Brain pericyte (primary cell): ENCODE data around the gene SCO2.

Source experiments
- DNase-seq: peaks from one replicate; pipeline ENCODE4 v3.0.0-alpha.2; 2012; ENCODE audit warnings: low read depth, low spot score

Gene SCO2

DNA sequence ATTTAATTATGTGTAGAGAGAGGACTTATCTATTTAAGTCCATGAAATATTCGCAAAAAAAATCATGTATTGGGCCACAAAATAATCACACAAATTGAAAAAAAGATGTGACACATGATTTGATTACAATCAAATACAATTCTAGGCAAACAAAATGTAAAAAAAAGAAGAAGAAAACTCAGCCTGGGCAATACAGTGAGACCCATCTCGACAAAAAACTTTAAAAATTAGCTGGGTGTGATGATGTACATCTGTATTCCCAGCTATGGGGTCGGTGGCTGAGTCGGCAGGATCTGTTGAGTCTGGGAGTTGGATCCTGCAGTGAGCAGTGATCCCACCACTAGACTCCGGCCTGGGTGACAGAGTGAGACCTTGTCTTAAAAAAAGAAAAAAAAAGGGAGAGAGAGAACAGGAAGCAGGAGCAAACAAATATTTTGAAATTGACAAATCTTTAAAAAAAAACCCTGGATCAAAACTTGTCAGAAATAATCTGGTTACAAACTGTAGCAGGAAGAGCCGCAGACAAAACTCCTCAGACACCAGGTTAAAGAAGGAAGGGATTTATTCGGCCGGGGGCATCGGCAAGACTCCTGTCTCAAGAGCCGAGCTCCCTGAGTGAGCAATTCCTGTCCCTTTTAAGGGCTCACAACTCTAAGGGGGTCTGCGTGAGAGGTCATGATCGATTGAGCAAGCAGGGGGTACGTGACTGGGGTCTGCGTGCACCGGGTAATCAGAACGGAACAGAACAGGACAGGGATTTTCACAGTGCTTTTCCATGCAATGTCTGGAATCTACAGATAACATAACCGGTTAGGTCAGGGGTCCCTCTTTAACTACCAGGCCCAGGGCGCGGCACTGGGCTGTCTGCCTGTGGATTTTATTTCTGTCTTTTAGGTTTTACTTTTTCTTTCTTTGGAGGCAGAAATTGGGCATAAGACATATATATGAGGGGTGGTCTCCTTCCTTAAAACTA, 7.7 kb upstream of the SCO2 start:
- no peak for DNase-seq

DNA sequence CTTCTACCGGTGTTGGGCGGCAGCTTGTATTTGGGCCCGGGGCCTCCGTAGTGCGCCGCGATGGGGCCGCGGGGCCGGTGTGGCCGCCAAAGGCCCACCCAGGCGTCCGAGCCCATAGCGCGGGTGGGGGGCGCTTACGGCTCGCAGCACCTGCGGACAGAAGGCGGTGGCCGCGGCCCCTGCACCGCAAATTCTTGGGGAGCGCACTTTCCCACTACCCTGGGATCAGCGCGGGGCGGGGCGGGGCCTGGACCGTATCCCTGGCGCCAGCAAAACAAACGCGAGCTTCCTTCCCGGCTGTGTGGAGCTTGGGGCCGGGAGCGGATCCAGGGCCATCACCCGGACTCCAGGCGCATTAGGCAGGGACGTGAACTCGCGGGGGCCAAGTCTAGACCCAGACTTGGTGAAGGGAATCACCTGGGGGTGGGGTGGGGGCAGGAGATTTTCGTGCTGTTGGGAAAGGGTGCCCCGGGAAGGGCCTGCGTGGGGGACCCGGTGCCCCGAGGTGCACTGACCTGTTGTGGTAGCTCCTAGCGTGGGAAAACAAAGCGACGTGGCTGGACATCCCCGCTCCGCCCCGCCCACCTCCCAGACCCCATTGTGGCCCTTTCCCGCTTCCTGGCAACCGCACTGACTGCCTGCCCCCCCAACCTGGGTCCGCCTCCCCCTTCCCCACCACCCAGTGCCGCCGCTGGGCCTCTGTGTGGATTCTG, 6.7 kb upstream of the SCO2 start:
- no peak for DNase-seq

DNA sequence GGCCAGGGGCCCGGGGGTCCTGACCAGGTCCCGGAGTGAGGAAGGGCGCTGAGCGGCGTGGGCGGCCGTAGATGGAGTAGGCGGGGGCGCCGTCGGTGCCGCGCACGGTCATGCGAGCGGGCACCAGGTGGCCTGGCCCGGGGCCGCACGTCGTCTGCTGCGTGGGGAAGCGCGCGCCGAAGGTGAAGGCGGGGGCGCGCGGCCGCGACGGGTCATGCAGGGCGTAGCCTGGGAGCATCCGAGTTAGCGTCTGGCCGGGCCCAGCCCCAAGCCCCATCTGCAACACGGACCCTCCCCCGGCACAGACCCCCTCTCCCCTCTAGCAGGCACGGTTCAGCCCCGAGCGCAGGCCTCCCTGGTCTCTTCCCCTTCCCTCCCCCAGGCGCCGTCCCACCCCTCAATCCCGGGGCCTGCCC, 6.2 kb upstream of the SCO2 start:
- DNase-seq = no peak

DNA sequence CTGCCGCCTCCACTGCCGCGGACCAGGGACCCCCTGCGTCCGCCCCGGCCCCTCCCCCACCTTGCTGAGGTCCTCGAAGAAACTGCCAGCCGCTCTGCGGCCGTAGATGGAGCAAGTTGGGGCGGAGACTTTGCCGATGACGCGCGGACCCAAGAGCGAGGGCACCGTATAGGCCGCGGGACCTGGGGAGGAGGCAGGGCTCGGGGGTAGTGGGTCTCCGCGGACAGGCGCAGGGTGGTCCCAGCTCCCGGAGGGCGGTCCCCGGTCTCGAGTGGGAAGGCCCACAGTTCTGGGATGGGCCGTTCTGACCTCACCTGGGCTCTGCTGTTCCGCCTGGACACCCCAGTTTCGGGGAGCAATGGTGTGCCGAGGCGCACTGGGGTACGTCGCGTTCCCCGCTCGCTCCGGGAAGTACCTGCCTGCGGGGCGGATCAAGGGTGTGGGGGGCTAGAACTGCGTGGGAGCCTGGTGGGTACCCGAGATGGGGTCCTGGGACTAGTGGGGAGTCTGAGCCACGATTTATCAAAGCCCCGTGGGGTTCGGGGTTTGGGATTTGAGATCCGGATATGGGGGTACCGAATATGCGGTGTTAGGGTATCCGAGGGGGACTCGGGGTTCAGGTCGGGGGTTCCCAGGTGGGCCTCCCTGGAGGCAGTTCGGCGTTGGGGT, 5.6 kb upstream of the SCO2 start:
- DNase-seq = no peak

- no peak for DNase-seq
These were observed 5.1 kb upstream of the SCO2 start for GRCh38 chr22:50530580-50530876.

DNA sequence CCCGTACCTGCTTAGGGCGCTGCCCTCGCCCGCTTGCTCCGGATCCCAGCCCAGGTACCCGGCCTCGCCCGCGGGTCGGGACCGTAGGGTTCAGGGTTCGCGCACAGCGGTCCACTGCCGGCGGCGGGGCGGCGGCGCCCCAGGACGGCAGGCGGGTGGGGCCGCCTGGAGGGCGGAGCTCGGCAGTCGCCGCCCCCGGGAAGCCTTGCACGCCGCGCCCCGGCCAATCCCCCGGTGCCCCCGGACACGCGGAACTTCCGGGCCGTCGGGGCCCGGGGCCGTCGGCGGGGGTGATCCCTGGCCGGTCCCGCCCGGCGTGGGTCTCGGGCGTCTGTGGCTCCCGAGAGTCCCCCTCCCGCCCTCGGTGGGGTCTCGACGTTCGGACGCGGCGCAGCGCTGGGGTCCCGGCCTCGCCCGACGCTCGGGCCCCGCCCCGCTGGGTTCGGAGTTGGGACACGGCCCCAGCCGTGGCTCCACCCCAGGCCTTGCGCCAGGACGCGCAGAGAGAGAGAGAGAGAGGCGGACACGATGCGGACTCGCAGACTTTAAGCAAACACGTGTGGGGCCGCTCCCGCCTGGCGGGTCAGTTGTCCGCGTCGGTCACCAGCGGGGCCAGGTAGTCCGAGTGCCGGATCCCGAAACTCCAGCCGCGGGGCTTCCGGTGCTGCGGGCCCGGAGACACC, 4.6 kb upstream of the SCO2 start, which contains the start of gene TYMP:
TSS of gene TYMP (minus strand) at position 116 of the 683 bp plus-strand sequence. CDS start 303 bp downstream, outside the sequence.
- DNase-seq = no peak

DNA sequence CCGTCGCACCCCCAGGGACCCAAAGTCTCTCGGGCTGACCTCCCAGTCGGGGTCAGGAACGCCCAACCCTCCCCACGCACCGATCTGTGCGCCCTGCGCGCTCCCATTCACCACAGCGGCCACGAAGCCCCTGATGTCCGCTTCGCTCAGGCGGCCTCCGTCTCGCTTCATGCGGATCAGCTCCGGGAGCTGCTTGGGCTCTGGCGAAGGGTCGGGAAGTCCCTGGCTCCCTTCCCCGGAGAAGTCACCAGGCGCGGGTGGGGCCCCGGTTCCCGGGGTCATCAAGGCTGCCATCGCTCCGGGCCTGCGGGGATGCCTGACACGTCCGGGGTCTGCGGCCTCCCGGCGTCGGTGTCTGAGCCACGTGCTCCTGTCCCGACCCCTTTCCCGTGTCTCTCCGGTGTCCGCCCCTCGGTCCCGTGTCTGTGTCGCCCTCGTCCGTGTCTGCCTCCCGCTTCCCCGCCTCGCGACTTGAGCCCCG, 4.1 kb upstream of the SCO2 start:
- DNase-seq = no peak

- no peak for DNase-seq
These were observed 3.5 kb upstream of the SCO2 start for GRCh38 chr22:50528682-50529415.

- no peak for DNase-seq
These were observed 2.7 kb upstream of the SCO2 start for GRCh38 chr22:50527921-50528681.

DNA sequence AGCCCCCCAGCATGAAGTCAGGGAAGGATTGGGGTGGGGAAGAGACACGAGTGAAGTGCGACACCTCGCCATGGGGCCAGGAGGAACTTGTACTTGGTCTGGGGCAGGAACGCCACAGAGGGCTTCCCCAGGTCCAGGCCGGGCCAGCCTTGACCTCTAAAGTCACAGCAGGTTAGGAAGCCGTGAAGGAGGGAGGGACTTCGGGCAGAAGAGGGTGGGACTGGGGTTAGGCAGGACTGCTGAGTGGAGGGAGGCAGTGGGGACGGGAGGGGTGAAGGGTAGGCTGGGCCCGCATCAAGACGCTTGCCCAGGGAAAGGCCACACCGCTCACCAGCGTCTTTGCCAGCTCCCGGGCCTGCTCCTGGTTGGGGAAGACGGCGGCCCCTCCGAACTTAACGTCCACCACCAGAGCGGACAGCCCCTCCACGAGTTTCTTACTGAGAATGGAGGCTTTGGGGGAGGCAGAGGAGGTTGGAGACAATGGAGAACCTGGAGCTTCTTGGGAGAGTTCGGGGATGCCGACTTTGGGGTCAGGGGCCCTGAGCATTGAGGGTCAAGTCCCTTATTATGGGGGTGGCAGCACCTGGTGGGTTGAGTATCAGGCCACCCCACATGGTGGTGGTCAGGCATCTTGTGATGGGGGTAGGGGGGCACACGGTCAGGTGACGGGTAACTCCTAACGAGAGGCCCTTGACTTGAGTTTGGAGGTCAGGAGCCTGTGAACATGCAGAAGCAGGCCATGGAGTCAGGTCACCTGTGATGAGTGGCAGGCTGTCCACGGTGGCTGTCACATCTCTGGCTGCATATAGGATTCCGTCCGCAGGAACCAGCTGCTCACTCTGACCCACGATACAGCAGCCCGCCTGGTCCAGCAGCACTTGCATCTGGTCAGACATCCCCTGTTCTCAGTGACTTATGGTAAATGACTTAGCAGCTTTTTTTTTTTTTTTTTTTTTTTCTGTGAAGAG, 1.7 kb upstream of the SCO2 start:
- no peak for DNase-seq

GRCh38 chr22:50526108-50526833, 873 bp upstream of the SCO2 start:
- no peak for DNase-seq

GRCh38 chr22:50525858-50526107, 385 bp upstream of the SCO2 start:
- DNase-seq = no peak

- no peak for DNase-seq
These were observed 708 bp downstream of the SCO2 start for GRCh38 chr22:50524676-50525103.

GRCh38 chr22:50523806-50524675, 1.4 kb downstream of the SCO2 start:
- DNase-seq = no peak

GRCh38 chr22:50523458-50523805, 2.0 kb downstream of the SCO2 start:
- no peak for DNase-seq

- DNase-seq = no peak
These were observed 2.5 kb downstream of the SCO2 start for GRCh38 chr22:50522806-50523438.

- DNase-seq = no peak
These were observed 3.1 kb downstream of the SCO2 start for GRCh38 chr22:50522208-50522805.
